ENCODE results near the gene C3AR1. TPM values are rescaled to one million over a fixed set of nuclear protein-coding genes. Genes with fewer than 3 reads are reported as not detected.
"Not testable (repeated sequence)": the region's sequence is repeated elsewhere in the genome, so short reads cannot be mapped to it uniquely, and the experiment has no call there.

C3AR1 gene
- 4.6 TPM for total RNA-seq

DNA sequence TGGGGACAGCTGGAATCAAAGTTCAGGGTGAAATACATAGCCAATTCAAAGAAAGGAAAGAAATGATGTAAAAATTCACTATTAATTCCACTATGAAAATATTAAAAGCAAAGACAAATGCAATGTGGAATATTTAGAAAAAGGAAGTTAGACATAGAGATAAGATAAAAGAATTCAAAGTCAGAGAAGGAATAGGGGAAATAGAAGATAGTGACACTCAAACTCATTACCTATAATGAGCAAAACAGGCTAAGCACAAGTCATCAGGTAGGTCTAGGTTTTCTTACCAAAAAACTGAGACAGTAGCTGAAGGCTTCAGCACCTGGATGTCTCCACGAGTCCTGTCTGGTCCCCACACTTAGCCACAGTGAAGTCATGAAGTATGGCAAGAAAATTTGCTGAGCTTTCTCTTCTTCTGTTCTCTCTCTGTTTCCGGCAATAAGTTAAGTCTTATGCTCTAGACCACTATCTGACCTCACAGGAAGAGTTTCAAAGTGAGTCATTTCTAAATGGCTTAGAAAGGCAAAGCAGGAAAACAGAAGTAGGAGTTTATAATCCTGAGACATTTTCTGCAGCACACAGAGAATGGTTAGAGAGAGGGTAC is at the start of gene C3AR1:
C3AR1 (minus strand) TSS at position 369 of the 604 bp plus-strand sequence. CDS start 6,174 bp downstream, outside the sequence.
- no peak for DNase-seq (ENCODE audit: low spot score)

DNA sequence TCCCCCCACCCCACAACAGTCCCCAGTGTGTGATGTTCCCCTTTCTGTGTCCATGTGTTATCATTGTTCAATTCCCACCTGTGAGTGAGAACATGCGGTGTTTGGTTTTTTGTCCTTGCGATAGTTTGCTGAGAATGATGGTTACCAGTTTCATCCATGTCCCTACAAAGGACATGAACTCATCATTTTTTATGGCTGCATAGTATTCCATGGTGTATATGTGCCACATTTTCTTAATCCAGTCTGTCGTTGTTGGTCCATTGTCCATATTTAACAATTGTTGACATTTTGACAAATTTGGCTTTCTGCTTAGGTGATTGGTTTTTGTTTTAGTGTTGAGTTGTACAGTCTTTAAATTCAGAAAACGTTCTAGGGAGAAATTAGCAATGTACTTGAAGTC is 47.0 kb upstream of the C3AR1 start:
- not testable (repeated sequence) for DNase-seq (ENCODE audit: low spot score)

DNA sequence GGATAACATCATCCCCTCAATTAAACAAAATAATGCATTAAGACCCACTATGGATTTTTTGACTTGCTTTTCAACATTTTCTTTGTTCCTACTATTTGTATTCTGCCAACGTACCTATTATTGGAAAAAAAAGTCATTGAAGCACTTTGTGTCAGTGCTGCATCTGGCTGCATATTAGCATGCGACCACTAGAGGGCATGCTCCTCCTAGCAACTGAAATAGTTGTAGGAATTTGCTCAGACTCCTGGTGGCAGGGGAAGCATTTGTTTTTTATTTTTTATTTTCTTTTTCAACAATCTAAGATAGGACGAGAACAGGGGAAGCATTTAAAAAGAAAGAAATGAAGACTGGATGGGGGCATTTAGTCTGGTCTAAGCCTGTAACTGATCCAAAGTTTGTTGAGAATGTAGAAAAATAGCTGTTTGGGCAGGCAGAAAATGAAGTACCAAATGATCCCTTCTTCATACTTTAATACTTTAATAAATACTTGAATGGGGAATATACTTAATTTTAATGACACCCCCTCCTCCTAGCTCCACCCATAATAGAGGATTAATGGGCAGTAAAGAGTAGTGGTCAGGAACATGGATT is 42.7 kb upstream of the C3AR1 start:
- DNase-seq (ENCODE audit: low spot score), result peak; percentile 78

DNA sequence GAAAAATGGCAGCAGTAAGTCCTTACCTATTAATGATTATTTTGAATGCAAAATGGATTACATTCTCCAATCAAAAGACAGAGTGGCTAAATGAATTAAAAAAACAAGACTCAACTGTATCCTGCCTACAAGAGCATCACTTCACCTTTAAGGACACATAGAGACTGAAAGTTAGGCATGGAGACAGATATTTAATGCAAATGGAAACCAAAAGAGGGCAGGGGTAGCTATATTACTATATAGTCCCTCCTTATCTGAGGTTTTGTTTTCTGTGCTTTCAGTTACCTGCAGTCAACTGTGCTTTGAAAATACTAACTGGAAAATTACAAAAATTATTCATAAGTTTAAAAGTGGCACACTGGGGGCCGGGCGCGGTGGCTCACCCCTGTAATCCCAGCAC is 33.1 kb upstream of the C3AR1 start:
- no peak for DNase-seq (ENCODE audit: low spot score)

DNA sequence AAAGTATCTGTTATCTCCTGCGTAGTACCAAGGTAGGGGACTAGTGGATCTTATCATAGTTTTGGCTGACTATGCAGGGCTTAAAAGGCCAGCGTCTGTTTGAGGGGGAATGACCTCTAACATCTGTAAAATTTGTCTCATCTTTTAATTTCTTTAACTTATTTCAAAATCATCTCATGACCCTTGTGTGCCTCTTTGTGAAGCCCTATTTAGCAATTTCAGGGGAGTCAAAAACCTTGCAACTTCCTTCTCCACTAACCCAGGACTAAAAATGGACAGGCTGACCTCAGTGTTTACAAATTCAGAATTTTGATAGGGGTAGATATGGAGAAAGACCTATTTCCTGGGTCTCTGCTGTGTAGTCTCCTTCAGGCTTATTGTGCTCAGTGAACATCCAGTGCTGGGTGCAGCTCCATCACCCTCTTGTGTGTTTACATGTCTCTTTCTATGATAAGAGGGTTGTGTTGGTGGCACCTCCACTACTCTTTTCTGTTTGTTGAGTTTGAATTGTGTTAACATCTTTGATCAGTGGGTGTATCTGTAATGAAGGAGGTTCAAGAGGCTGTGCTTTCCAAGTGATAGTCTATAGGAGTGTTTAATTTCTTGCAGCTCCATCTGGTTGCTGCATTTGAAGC is 30.2 kb upstream of the C3AR1 start:
- DNase-seq (ENCODE audit: low spot score), result no peak

DNA sequence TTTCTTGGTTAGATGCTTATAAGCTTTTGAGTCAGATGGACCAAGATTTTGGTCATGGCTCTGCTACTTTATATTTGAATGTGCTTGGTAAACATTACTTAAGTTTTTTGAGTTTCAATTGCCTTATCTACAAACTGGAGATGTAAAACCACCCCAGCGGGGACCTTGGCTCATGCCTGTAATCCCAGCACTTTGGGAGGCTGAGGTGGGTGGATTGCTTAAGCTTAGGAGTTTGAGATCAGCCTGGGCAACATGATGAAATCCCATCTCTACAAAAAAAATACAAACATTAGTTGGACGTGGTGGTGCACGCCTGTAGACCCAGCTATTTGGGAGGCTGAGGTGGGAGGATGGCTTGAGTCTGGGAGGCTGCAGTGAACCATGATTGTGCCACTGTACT is 27.1 kb upstream of the C3AR1 start:
- no peak for DNase-seq (ENCODE audit: low spot score)

DNA sequence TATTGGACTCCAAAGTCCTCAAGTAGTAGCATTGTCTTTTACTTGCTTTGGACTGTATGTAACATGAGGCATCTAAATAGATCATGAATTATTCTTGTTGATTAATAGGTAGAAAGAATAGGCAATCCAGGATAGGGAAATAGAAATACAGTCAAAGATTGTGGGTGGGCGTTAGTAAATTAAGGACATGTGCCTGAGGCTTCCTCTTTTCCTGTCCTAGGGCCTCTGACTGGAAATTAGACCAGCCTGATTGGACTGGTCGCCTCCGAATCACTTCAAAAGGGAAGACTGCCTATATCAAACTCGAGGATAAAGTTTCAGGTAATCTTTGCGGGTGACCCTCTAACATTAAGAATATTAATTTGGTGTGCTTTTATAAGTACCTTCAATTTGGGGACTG is 23.6 kb upstream of the C3AR1 start:
- no peak for DNase-seq (ENCODE audit: low spot score)

DNA sequence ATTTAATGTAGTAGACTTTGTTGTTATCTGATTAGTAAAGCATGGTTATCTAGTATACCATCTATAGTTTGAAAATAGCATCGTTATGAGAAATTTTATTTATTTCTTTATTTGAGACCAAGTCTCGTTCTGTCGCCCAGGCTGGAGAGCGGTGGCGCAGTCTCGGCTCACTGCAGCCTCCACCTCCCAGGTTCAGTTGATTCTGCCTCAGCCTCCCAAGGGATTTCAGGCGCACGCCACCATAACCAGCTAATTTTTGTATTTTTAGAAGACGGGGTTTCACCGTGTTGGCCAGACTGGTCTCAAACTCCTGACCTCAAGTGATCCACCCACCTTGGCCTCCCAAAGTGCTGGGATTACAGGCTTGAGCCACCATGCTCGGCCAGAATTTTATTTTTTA is 23.1 kb upstream of the C3AR1 start:
- DNase-seq (ENCODE audit: low spot score), result not testable (repeated sequence)

DNA sequence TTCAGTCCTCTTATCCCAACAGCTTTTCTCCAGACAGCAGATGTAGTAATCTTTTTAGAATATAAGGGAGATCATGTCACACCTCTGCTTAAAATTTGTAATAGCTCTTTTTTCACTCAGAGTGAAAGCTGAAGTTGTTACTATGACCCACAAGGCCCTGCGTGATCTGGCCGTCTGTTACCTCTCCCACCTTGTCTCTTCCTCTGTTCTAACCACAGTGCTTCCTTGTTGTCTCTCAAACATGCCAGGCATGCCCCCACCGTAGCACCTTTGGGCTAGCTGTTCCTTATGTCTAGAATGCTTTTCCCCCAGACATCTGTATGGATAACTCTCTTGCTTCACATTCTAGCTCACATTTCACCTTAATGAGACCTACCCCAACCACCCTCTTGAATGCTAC is 22.4 kb upstream of the C3AR1 start:
- DNase-seq (ENCODE audit: low spot score), result no peak

DNA sequence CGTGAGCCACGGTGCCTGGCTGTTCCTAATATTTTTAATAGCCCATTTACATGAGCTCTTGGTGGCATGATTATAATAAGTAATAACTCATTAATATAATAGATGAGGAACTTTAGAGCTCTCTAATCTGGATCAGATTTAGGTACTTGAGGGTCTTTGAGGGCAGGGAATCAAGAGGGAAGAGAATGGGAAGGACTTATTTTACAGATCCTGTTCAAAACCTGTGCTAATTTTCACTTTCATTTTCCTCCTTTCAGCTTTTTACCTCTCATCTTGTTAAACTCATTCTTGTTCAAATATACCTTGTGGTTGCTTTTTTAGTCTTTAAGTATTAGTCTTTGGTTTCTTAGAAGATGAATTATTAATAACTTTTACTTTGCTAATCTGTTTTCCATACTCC is 21.5 kb upstream of the C3AR1 start:
- DNase-seq (ENCODE audit: low spot score), result no peak

DNA sequence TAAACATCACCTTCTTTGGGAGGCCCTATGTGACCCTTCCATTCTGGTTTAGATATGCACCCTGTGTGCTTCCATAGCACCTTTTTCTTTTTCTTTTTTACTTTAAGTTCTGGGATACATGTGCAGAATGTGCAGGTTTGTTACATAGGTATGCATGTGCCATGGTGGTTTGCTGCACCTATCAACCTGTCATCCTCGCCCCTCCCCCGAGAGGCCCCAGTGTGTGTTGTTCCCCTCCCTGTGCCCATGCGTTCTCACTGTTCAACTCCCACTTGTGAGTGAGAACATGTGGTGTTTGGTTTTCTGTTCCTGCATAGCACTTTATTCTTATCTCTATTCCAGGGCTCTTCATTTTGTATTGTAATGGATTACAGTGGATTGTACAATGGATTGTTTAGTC is 18.2 kb upstream of the C3AR1 start:
- DNase-seq (ENCODE audit: low spot score), result not testable (repeated sequence)

DNA sequence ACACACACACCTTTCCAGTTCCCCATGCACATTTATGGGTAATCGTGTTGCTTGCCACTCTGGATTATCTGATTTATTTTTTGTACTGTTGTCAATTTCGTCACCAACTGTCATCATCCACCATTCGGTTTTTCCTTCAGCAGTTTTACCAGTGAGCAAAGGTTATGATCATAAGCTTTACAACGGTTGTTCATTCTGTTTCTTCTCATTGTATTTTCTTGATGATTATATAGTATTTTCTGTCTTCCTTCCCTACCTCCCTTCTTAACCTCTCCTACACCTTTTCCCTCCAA is 16.6 kb upstream of the C3AR1 start:
- no peak for DNase-seq (ENCODE audit: low spot score)

DNA sequence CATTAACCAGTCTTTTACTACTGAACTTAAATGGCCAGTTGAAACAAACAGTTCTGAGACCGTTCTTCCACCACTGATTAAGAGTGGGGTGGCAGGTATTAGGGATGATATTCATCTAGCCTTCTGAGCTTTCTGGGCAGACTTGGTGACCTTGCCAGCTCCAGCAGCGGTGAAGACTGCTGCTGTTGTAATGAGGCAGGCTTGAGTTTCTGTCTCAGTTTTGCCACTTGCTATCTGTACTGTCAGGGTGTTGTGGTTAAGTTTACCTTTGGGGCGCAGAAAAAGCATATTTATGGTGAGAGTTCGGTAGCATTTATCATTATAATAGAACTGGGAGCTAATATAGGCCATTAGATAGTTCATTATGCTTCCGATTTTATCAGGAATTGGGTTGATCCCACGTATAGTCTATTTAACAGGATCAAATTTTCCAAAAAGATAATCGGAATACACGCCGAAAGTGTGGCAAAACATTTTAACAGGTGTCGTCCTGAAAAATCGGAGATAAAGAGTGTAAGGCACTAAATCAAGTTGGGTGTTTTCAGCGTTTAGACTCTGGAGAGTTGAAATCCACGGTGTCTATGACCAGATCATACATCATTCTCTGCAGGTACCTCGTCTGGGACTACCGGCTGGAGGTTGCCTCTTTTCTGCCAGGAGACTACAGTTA is 15.2 kb upstream of the C3AR1 start:
- DNase-seq (ENCODE audit: low spot score), result no peak

DNA sequence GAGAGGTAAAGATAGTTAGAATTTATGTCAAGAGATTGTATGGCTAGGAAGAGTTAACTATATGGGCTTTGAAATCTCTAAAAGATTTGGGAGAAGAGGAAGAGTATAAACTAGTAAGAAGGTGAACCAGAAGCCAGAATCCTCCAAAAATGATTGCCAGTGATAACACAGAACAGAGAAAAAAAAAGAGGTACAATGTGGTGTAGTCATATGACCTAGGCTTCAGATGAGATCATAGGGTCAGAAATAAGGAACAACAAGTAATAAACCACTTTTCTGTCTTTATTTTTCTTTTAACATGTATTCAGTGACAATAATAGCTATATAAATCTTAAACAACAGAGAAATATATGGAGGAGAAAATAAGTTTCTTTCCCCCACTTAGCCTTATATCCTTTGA is 14.0 kb upstream of the C3AR1 start:
- no peak for DNase-seq (ENCODE audit: low spot score)

DNA sequence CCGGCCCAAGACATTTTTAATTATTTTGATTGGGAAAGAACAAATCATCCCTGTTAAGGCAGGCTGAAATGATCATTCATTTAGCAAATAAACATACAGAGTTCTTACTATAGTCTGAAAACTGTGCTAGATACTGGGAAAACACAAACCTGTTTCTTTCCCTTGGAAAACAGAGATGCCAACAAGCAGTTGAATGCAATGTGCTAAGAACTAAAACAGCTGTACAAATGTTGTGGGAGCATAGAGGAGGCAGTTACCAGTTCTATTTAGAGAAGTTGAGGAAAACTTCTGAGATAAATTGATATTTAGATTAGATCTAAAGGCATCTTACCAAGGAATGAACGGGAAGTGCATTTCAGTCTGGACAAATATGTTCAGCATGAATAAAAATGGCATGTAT is 12.8 kb upstream of the C3AR1 start:
- no peak for DNase-seq (ENCODE audit: low spot score)

DNA sequence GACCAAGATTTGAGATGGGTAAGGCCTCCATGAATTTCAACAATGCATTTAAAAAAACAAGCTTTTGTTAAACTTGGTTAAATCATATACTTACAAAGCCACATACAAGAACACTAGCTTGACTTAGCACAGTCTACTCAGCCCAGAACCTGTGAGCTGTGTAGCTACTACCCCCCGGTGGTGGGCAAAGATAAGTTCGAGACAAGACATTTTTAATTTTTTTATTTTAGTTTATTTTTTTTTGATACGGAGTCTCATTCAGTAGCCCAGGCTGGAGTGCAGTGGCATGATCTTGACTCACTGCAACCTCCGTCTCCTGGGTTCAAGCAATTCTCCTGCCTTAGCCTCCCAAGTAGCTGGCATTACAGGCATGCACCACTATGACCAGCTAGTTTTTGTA is 12.2 kb upstream of the C3AR1 start:
- no peak for DNase-seq (ENCODE audit: low spot score)

DNA sequence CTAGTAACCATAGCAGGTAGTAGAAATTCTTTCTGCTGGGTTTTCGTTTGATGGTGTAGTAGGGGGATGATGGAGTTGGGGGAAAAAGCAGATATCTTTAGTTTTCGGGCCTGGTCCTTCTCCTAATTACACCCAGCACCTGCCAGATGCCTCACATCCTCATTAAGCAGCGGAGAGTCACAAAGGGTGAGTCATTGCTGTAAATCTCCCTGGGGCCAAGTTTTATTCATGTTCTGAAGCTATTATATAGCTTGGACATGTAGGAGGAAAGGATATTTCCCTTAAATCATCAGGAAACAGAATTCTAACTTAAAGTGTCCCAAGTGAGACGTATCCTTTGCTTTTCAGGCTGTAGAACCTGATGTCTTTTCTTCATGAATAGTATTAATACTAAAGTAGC is 11.0 kb upstream of the C3AR1 start:
- DNase-seq (ENCODE audit: low spot score), result no peak

DNA sequence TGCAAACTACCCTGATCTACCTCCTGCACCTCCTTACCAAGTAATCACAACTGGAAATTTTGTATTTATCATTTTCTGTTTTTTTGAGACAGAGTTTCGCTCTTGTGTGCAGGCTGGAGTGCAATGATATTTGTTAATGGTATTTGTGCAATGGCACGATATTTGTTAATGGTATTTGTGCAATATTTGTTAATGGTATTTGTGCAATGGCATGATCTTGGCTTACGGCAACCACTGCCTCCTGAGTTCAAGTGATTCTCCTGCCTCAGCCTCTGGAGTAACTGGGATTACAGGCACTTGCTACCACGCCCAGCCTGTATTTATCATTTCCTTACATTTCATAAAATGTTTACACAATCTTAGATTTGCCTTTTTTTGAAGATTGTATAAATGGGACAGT is 10.2 kb upstream of the C3AR1 start:
- no peak for DNase-seq (ENCODE audit: low spot score)

DNA sequence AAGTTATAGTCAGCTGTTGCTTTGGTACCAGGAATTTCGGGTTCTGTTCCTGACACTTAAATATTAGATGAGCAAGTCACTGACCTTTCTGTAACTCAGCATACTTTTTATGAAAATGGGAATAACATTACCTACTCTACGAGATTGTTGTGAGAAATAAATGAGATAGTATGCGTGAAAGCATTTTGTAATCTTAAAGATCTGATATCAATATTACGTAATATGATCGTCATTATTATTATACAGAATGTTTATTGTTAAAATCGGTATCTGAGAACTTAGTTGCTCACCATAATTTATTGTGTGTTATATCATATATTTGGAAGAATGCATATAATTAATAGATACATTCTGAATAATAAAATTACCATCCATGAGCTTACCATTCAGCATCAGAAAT is 9.8 kb upstream of the C3AR1 start:
- DNase-seq (ENCODE audit: low spot score), result no peak

DNA sequence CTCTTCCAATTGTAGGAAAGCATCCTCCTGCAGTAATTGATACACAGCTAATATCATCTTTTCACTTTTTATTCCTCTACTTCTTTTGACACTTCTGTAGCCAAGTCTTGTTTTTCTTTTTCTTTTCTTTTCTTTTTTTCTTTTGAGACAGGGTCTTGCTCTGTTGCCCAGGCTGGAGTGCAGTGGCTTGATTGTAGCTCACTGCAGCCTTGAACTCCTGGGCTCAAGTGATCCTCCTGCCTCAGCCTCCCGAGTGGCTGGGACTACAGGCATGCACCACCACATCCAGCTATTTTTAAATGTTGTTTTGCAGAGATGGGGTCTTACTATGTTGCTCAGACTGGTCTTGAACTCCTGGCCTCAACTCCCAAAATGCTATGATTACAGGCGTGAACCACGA is 5.7 kb upstream of the C3AR1 start:
- DNase-seq (ENCODE audit: low spot score), result not testable (repeated sequence)

DNA sequence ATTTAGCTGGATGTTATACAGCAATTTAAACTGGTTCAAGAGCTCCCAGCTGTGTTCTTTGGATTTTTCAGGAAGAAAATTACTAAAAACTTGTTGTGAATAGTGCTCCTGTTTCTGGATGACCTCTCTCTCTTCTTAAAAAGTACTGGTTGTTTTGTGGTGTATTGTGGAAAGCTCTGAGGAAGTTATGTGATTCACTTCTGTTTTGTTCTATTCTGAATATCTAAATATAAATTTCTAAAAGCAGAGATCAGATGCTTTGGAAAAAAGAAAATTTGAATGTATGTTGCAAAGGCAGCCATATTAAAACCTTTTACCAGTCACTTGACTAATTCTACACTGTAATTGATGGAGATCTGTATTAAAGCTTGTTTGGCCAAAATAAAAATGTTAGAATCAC is 3.4 kb upstream of the C3AR1 start:
- no peak for DNase-seq (ENCODE audit: low spot score)

DNA sequence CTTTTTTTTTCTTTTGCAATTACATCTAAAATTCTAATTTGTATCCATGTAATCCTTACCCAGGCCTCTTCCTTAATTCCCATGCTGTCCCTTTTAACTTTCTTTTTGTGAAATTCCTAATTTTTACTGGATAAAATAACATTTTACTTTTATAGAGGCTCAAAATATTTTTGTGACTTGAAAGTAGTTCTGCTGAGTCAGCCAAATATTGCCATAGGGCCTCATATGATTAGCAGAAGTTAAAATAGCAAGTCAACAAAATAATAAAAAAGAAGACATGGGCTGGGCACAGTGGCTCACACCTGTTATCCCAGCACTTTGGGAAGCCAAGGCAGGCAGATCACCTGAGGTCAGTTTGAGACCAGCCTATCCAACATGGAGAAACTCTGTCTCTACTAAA is 2.0 kb downstream of the C3AR1 start:
- no peak for DNase-seq (ENCODE audit: low spot score)

DNA sequence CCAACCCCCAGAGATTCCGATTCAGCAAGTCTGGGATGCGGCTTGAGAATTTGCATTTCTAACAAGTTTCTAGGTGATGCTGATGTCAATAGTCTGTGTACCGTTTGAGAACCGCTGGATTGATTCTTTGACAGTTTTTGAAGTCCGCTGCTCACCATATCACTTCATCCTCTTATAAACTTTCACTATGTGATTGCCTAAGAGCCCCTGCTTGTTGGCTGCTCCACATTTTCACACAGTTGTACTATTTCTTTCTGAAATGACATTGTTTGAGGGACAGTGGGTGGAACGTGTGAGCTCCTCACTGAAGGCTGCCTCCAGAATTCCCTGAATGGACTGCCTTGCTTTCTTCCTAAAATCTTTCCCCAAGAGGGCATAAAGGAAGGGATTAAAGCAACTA is 7.7 kb downstream of the C3AR1 start:
- DNase-seq (ENCODE audit: low spot score), result no peak

Data from ureter (tissue), 1 donor.